B cell (primary cell): ENCODE results near the gene CRACR2A.

Experiments used
- EZH2 ChIP-seq: IDR thresholded peaks from 2 replicates; pipeline ENCODE4 v1.6.1; 2012; ENCODE audit warnings: borderline replicate concordance, low read depth, mild to moderate bottlenecking, moderate library complexity, low read length; ENCODE audit not compliant: insufficient read depth, poor library complexity, severe bottlenecking
- TF ChIP-seq, protein P1 (sequence below): fragments of 200-600 bp; IDR thresholded peaks from one replicate; pipeline ENCODE4 v1.8.0; 2022; ENCODE audit warnings: antibody characterized with exemption, mild to moderate bottlenecking

DNA sequence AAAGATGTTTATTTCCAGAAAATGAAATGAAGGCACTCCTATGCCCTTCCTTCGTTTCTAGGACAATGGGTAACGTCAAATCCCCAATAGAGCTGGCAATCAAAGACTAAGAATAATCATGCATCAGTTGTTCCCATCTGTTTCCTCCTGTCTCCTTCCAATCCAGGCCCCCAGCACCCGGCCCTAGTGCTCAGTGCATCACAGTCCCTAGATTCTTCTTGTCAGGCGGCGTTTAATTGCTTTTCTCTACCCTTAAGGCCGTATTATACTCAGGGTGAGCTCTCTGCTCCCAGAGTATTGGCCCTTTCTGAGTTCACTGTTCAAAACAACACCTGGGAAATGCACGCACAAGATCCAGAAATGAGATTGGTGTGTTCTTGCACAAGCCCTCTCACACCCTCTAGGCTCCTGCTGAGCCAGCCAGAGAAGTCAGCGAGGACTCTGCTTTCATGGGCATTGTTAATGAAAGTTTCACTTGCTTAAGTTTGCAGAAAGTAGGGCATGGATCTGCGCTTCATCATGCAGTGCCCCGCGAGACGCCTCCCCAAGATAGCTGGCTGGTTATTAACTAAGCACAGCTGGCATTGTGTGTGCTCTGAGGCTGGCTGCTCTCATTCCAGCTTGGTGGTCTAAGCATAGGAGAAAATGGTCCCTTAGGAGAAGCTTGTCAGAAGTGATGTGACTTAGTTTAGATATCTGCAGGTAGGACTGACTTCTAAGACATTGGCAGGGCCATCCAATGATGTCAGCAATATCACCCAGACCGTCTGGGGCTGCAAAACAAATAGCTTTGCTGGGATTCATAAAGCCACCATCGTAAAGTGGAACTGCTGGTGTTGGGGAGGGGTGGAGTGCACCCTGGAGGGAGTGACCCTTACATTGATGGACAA is 28.7 kb downstream of the CRACR2A start:
- TF ChIP-seq, protein P1, sequence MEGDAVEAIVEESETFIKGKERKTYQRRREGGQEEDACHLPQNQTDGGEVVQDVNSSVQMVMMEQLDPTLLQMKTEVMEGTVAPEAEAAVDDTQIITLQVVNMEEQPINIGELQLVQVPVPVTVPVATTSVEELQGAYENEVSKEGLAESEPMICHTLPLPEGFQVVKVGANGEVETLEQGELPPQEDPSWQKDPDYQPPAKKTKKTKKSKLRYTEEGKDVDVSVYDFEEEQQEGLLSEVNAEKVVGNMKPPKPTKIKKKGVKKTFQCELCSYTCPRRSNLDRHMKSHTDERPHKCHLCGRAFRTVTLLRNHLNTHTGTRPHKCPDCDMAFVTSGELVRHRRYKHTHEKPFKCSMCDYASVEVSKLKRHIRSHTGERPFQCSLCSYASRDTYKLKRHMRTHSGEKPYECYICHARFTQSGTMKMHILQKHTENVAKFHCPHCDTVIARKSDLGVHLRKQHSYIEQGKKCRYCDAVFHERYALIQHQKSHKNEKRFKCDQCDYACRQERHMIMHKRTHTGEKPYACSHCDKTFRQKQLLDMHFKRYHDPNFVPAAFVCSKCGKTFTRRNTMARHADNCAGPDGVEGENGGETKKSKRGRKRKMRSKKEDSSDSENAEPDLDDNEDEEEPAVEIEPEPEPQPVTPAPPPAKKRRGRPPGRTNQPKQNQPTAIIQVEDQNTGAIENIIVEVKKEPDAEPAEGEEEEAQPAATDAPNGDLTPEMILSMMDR = no peak
- no peak for TF ChIP-seq EZH2
